CD14-positive monocyte (primary cell): Measurements from ENCODE around the gene GPD1L. TPM values are rescaled to one million over a fixed set of nuclear protein-coding genes. Genes with fewer than 3 reads are reported as not detected.

Experiments used
- DNase-seq, 3 donors: peaks; one replicate each; pipeline ENCODE4 v3.0.0-alpha.2; 2011 to 2022
- H2AFZ ChIP-seq: 2 replicates; pipeline ENCODE4 v1.6.0; 2012; ENCODE audit warnings: mild to moderate bottlenecking, low read depth, low read length, inconsistent platforms; ENCODE audit not compliant: insufficient read depth, poor library complexity, severe bottlenecking
- H3K27ac ChIP-seq, 2 donors: 1 replicate in 1 of 2; 2 replicates in 1 of 2; pipeline ENCODE4 v1.5.1; 2012 to 2013; ENCODE audit warnings: low read length in 2 of 2, control low read depth in 1 of 2, inconsistent platforms in 1 of 2, low read depth in 1 of 2, mild to moderate bottlenecking in 1 of 2
- H3K27me3 ChIP-seq, 2 donors: one replicate each; pipeline versions ENCODE4 v1.6.0 to v1.6.1; 2011 to 2013; ENCODE audit warnings: low read length in 2 of 2; ENCODE audit not compliant: control insufficient read depth in 2 of 2, insufficient read depth in 2 of 2
- H3K36me3 ChIP-seq, 2 donors: replicated peaks in 1 of 2; 1 replicate in 1 of 2; 2 replicates in 1 of 2; pipeline versions ENCODE4 v1.5.1 to v1.6.1; 2012 to 2013; ENCODE audit warnings: low read length in 2 of 2, control low read depth in 1 of 2, inconsistent platforms in 1 of 2, mild to moderate bottlenecking in 1 of 2; ENCODE audit not compliant: insufficient read depth in 2 of 2, control insufficient read depth in 1 of 2
- H3K4me1 ChIP-seq, 2 donors: 1 replicate in 1 of 2; 2 replicates in 1 of 2; pipeline versions ENCODE4 v1.5.1 to v1.6.1; 2012 to 2013; ENCODE audit warnings: low read length in 2 of 2, control low read depth in 1 of 2, inconsistent platforms in 1 of 2, mild to moderate bottlenecking in 1 of 2, moderate library complexity in 1 of 2; ENCODE audit not compliant: insufficient read depth in 2 of 2, control insufficient read depth in 1 of 2
- H3K4me2 ChIP-seq: replicated peaks from 2 replicates; pipeline ENCODE3; 2012; ENCODE audit warnings: low read length, moderate library complexity, mild to moderate bottlenecking; ENCODE audit not compliant: poor library complexity, severe bottlenecking; ENCODE audit errors: extremely low read depth
- H3K4me3 ChIP-seq, 3 experiments: fragments of 200-600 bp in 1 of 3; sonication (generic) in 1 of 3; replicated peaks in 1 of 3; 1 replicate in 2 of 3; 2 replicates in 1 of 3; pipeline ENCODE4 v1.5.1; 2011 to 2013; ENCODE audit warnings: low read length in 3 of 3, mild to moderate bottlenecking in 3 of 3, control low read depth in 2 of 3, low read depth in 2 of 3, inconsistent platforms in 1 of 3, moderate library complexity in 1 of 3
- H3K79me2 ChIP-seq: 2 replicates; pipeline ENCODE4 v1.6.0; 2012; ENCODE audit warnings: mild to moderate bottlenecking, control low read depth, inconsistent platforms, low read length, moderate library complexity; ENCODE audit not compliant: insufficient read depth
- H3K9ac ChIP-seq: 2 replicates; pipeline ENCODE4 v1.6.0; 2017; ENCODE audit warnings: low read length, mild to moderate bottlenecking; ENCODE audit not compliant: insufficient read depth, poor library complexity, severe bottlenecking
- H3K9me3 ChIP-seq, 2 donors: replicated peaks in 1 of 2; 1 replicate in 1 of 2; 2 replicates in 1 of 2; pipeline versions ENCODE4 v1.5.1 to v1.6.1; 2012 to 2013; ENCODE audit warnings: low read length in 2 of 2, control low read depth in 1 of 2; ENCODE audit not compliant: control insufficient read depth in 1 of 2, insufficient read depth in 1 of 2
- H4K20me1 ChIP-seq: 2 replicates; pipeline ENCODE4 v1.6.0; 2012; ENCODE audit warnings: mild to moderate bottlenecking, low read length, control low read depth, moderate library complexity; ENCODE audit not compliant: insufficient read depth
- H3K27ac Mint-ChIP-seq, 7 donors: one replicate each; pipeline ENCODE4 v1.8.0; 2020; ENCODE audit warnings: mild to moderate bottlenecking in 7 of 7, mixed read lengths in 7 of 7, moderate library complexity in 6 of 7, inconsistent platforms in 2 of 7
- H3K27me3 Mint-ChIP-seq, 3 donors: one replicate each; pipeline ENCODE4 v1.8.0; 2021 to 2022; ENCODE audit warnings: low read depth in 3 of 3, mild to moderate bottlenecking in 3 of 3, mixed read lengths in 3 of 3, moderate library complexity in 3 of 3, inconsistent platforms in 1 of 3
- H3K36me3 Mint-ChIP-seq, 2 donors: one replicate each; pipeline ENCODE4 v1.8.0; 2020; ENCODE audit warnings: mixed read lengths in 2 of 2, inconsistent platforms in 1 of 2, mild to moderate bottlenecking in 1 of 2
- H3K4me1 Mint-ChIP-seq: one replicate; pipeline ENCODE4 v1.8.0; 2020; ENCODE audit warnings: mild to moderate bottlenecking, mixed read lengths
- H3K4me3 Mint-ChIP-seq, 2 donors: one replicate each; pipeline ENCODE4 v1.8.0; 2020; ENCODE audit warnings: mild to moderate bottlenecking in 2 of 2, mixed read lengths in 2 of 2, moderate library complexity in 1 of 2
- H3K9me3 Mint-ChIP-seq, 7 donors: one replicate each; pipeline ENCODE4 v1.8.0; 2020 to 2022; ENCODE audit warnings: mixed read lengths in 7 of 7, mild to moderate bottlenecking in 6 of 7, moderate library complexity in 6 of 7, inconsistent platforms in 2 of 7
- CTCF ChIP-seq: fragments of 200-600 bp; IDR thresholded peaks from one replicate; pipeline ENCODE4 v1.8.0; 2022; ENCODE audit warnings: antibody characterized with exemption, mild to moderate bottlenecking
- WGBS: methylation state at CpG from one replicate; pipeline ENCODE4 v1.1.5; 2013; ENCODE audit warnings: missing lambda C conversion rate; ENCODE audit not compliant: insufficient coverage; 5-methylcytosine and 5-hydroxymethylcytosine counted together
- intact Hi-C, 2 donors: fragments of 100-400 bp; cut with micrococcal nuclease; formaldehyde crosslinking; loops; one replicate each; pipeline versions ENCODE4 v1.15.0 to v1.15.1; 2023
- polyA plus RNA-seq, 3 donors: library from polyadenylated mRNA; depleted of rRNA in 1 of 3; unstranded in 2 of 3; stranded (reverse) in 1 of 3; fragments of 300-500 nt in 2 of 3; fragments of >200 nt in 1 of 3; fragmentation: Illumina TruSeq in 2 of 3; gene quantifications; 1 replicate in 2 of 3; 2 replicates in 1 of 3; pipeline ENCODE4 v1.2.3, GENCODE V29; 2012 to 2021

The GPD1L gene
- polyA plus RNA-seq, 3 donors = 4.9 to 11.8 (median 10.2) TPM

GRCh38 chr3:32186097-32186496 is 79.7 kb downstream of the GPD1L start:
- no peaks in the 10 kb centered on the region for H3K9me3 ChIP-seq
- Mint-ChIP-seq H3K9me3 (no peaks in the 10 kb centered on the region), H3K27me3 (peaks cover 0 to 5% (median 1%) of the 10 kb centered on the region in 3 donors), H3K4me3 (no peak overlapping the region), H3K36me3 (no peaks in the 10 kb centered on the region), H3K4me1 (no peaks in the 10 kb centered on the region), H3K27ac (no peak overlapping the region)
- H2AFZ ChIP-seq = no peak overlapping the region
- DNase-seq = no peak
- no peaks in the 10 kb centered on the region for H4K20me1 ChIP-seq
- no peaks in the 10 kb centered on the region for H3K4me1 ChIP-seq
- TF ChIP-seq CTCF = no peak
- H3K27ac ChIP-seq = no peak overlapping the region
- WGBS = 100% methylated on average over 2 of the region's 4 CpGs
- no peaks in the 10 kb centered on the region for H3K27me3 ChIP-seq
- intact Hi-C loops = no loop called here
- no peak overlapping the region for H3K9ac ChIP-seq
- no peaks in the 10 kb centered on the region for H3K36me3 ChIP-seq
- H3K4me3 ChIP-seq = no peak overlapping the region
- no peak overlapping the region for H3K4me2 ChIP-seq
- H3K79me2 ChIP-seq = no peaks in the 10 kb centered on the region

- no peak overlapping the region for H3K27ac Mint-ChIP-seq
- H3K9ac ChIP-seq = no peak overlapping the region
- H3K4me1 Mint-ChIP-seq = no peaks in the 10 kb centered on the region
- no peaks in the 10 kb centered on the region for H4K20me1 ChIP-seq
- no peak overlapping the region for H3K4me2 ChIP-seq
- H3K4me1 ChIP-seq = no peaks in the 10 kb centered on the region
- intact Hi-C loops = no loop called here
- H3K9me3 Mint-ChIP-seq = no peaks in the 10 kb centered on the region
- H3K4me3 ChIP-seq = no peak overlapping the region
- H2AFZ ChIP-seq = no peak overlapping the region
- H3K27ac ChIP-seq = no peak overlapping the region
- H3K4me3 Mint-ChIP-seq = no peak overlapping the region
- H3K79me2 ChIP-seq = no peaks in the 10 kb centered on the region
- no peaks in the 10 kb centered on the region for H3K9me3 ChIP-seq
- DNase-seq = no peak
- no peaks in the 10 kb centered on the region for H3K36me3 Mint-ChIP-seq
- no CpG with 5 or more reads among the region's 2 CpGs for WGBS
- peaks cover 1 to 6% (median 1%) of the 10 kb centered on the region in 3 donors for H3K27me3 Mint-ChIP-seq
- H3K36me3 ChIP-seq = no peaks in the 10 kb centered on the region
- no peaks in the 10 kb centered on the region for H3K27me3 ChIP-seq
- TF ChIP-seq CTCF = no peak
These were observed 80.5 kb downstream of the GPD1L start for GRCh38 chr3:32186876-32187275.
